C4-2B (cell line): ENCODE data around the gene KIF1A.

Experiments used
- H3K27ac ChIP-seq: fragments of 450-650 bp; 2 replicates; pipeline ENCODE4 v1.5.1; 2017
- ZFX ChIP-seq: fragments of 450-650 bp; IDR thresholded peaks from 2 replicates; pipeline ENCODE4 v1.6.1; 2017
- TF ChIP-seq, protein P1 (sequence below): fragments of 450-650 bp; conservative IDR thresholded peaks from 2 replicates; pipeline ENCODE4 v1.5.1; 2017; ENCODE audit warnings: mild to moderate bottlenecking

KIF1A gene

DNA sequence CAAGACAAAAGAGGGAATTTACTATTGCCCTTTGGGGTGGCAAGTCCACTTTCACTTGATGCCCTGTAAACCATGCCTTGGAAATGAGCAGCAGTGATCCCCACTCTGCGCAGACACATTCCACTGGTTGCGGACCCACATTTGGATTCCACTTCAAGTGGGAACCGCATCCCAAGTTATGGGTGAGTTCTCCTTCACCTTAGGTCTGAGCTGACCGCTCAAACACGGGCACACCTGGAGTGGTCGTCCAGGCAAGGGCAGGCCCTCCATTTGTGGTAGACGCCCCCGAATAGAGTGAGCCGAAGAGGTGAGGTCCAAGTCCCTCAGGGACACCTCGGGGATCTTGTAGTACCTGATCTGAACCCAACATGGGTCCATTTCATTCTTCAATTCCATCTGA is 38.9 kb upstream of the KIF1A start:
- no peak overlapping the region for H3K27ac ChIP-seq
- TF ChIP-seq, protein P1, sequence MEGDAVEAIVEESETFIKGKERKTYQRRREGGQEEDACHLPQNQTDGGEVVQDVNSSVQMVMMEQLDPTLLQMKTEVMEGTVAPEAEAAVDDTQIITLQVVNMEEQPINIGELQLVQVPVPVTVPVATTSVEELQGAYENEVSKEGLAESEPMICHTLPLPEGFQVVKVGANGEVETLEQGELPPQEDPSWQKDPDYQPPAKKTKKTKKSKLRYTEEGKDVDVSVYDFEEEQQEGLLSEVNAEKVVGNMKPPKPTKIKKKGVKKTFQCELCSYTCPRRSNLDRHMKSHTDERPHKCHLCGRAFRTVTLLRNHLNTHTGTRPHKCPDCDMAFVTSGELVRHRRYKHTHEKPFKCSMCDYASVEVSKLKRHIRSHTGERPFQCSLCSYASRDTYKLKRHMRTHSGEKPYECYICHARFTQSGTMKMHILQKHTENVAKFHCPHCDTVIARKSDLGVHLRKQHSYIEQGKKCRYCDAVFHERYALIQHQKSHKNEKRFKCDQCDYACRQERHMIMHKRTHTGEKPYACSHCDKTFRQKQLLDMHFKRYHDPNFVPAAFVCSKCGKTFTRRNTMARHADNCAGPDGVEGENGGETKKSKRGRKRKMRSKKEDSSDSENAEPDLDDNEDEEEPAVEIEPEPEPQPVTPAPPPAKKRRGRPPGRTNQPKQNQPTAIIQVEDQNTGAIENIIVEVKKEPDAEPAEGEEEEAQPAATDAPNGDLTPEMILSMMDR, result no peak
- no peak for TF ChIP-seq ZFX

DNA sequence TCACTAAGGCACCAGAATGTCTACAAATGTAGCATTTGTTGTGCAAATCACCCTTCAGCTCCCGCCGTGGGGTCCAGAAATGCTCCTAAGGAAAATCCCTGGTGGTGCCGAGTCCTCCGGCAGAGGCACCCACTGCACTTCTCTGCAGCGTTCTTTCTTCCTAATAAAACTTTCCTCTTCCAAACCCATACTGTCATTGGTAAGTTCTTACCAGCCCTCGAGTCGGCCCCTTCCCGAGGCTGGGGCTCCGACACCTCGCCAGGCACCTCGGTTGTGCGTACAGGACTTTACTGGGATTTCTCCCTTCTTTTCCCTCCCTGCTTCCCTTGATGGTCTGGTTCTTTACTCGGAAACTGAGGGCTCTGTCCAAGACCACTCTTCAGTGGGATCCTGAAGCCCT is 38.3 kb upstream of the KIF1A start:
- no peak for TF ChIP-seq ZFX
- TF ChIP-seq, protein P1, result no peak
- H3K27ac ChIP-seq, result no peak overlapping the region

DNA sequence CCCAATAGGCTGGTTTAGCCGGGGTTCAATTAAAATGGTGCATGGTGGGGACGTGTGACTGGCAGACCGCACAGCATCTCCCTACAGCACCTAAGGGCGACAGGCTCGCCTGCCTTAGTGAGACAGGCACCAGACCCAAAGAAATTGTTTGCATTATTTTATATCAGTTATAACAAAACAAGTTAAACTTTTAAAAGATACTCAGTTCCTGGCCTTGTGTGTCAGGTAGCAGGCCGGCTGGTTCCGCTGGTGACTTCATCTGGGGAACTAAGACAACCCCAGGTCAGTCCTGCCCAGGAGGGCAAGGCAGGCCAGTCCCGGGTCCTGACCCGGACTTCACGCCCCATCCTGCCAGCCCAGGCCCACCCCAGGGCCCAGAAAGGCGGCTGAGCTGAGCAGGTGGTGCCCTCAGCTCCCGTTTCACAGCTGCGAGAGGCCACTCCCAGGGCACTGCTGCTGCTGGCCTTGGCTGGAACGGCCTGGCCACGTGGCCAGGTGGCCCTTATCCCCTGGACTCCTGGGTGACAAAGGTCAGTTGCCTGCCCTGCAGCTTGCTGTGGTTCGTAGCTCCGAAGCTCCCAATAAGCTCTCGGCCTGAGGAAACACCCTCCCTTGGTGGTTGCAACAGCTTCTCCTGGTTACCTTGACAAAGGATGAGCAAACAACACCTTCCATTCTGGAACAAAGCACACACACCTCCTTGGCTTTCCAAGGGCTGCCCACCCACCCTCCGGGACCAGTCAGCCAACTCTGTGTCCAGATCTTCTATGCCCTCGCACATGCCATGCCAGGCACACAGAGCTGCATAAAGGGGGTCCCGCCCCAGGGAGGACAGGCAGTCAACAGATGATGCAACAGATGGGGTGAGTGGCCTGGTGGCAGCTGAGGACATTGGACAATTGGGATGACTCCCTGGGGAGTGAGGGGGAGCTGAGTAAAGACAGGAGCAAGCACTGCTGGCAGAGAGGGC is 37.3 kb upstream of the KIF1A start:
- TF ChIP-seq, protein P1, result no peak
- H3K27ac ChIP-seq, result no peak overlapping the region

DNA sequence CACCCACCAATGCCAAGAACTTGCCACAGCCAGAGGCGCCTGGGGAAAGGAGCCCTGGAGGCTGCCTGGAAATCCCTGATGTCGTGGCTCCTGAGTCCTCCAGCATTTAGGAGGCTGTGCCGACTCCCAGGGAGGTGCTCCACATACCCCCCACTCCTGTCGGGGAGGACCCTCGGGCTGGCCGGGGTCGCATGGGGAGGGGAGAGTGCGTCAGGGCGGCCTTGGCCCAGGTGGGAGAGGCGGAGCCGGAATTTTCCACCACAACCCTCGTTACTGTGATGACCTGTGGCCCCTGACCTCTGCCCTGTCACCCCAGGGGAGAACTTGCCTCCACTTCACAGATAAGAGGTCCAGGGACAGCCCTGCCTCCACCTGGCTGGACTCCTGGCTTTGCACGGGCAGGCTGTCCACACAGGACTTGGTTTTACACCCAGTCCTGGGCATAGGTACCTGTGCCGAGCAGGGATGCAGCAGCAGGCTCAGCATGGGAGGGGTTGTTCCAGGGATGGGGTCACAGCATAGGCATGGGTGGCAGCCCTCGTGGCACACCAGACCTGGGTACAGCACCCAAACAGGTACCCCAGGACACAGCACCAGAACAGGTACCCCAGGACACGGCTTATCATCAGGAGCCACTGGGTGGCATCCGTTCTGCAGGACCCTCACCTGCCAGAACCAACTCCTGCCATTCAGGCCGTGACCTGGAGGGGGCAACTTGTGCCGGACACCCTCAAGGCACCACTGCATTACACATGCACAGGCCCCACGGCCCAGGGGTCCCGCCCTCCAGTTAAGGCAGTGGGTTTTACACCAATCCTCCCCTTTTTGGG is 36.3 kb upstream of the KIF1A start:
- H3K27ac ChIP-seq, result no peak overlapping the region
- TF ChIP-seq ZFX, result no peak
- TF ChIP-seq, protein P1, result no peak; the same call in 1 of the 2 replicates

DNA sequence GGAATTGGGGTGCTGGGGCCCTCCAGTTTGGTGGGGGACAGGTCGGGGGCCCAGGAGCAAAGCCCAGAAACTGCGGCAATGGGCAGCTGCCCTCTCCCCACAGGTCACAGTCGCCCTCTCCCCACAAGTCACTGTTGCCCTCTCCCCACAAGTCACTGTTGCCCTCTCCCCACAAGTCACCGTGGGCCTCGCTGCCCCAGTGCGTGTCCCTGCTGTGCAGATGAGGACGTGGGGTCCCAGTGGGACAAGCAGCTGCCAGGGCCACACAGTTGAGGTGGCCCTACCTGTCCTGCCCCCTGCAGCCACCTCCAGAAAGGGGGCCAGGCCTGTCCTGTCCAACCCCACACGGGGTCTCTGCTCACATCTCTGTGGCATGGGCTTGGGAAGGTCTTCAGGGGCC is 35.7 kb upstream of the KIF1A start:
- TF ChIP-seq, protein P1, result no peak
- no peak overlapping the region for H3K27ac ChIP-seq

DNA sequence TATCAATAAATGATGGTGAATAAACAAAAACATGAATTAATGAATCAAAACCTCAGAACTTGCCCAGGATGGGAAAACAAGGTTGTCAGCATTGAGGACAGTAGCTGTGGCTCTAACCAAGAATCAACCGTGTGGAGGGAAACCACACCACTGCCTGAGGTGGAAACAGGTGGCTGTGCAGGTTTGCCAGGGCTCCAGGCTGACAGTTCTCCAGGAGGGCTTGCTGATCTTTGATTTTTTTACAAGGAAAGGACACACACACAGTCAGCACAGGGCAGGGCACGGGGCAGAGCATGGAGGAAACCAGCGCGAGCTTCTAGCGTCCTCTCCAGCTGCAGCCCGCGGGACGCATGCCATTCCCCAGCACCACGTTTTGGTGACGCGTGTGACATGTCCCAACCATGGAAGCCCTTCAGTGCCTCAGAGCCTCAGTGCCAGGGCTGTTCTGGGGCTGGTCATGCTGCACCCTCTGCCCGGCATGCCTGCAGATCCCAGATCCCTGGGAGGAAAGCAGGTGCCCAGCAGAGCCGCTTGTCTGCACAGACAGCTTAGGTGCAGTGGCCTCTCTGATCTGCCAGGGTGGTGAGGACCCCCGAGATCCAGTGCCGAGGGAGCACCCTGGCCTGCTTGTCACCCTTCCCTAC is 32.8 kb upstream of the KIF1A start:
- TF ChIP-seq ZFX, result no peak
- TF ChIP-seq, protein P1, result no peak
- no peak overlapping the region for H3K27ac ChIP-seq
